GM23248 (cell line): Measurements from ENCODE around the gene TNIP1. TPM values are rescaled to one million over a fixed set of nuclear protein-coding genes. Genes with fewer than 3 reads are reported as not detected.

Experiments
- DNase-seq: peaks from one replicate; pipeline ENCODE4 v3.0.0-alpha.2; 2015
- H2AFZ ChIP-seq: fragments of 200-600 bp; sonication (generic); 2 replicates; pipeline ENCODE4 v1.6.1; 2016; ENCODE audit warnings: antibody characterized with exemption
- H3F3A ChIP-seq: fragments of 200-600 bp; sonication (generic); 2 replicates; pipeline ENCODE4 v1.6.1; 2016; ENCODE audit warnings: mild to moderate bottlenecking, antibody characterized with exemption, mixed run types; ENCODE audit not compliant: insufficient read depth
- H3K27ac ChIP-seq: fragments of 200-600 bp; sonication (generic); 2 replicates; pipeline ENCODE4 v1.5.1; 2016; ENCODE audit warnings: mild to moderate bottlenecking
- H3K27me3 ChIP-seq: fragments of 200-600 bp; sonication (generic); replicated peaks from 2 replicates; pipeline ENCODE4 v1.6.1; 2016; ENCODE audit warnings: mild to moderate bottlenecking; ENCODE audit not compliant: insufficient read depth
- H3K36me3 ChIP-seq: fragments of 200-600 bp; sonication (generic); 2 replicates; pipeline ENCODE4 v1.6.1; 2016; ENCODE audit warnings: low read depth, mild to moderate bottlenecking
- H3K4me1 ChIP-seq: fragments of 200-600 bp; sonication (generic); 2 replicates; pipeline ENCODE4 v1.6.1; 2016; ENCODE audit warnings: mild to moderate bottlenecking; ENCODE audit not compliant: insufficient read depth
- H3K4me2 ChIP-seq: fragments of 200-600 bp; sonication (generic); one replicate; pipeline ENCODE4 v1.6.1; 2016; ENCODE audit warnings: mild to moderate bottlenecking; ENCODE audit not compliant: unreplicated experiment
- H3K4me3 ChIP-seq: fragments of 200-600 bp; sonication (generic); 2 replicates; pipeline ENCODE4 v1.5.1; 2016; ENCODE audit warnings: mild to moderate bottlenecking
- H3K79me2 ChIP-seq: fragments of 200-600 bp; sonication (generic); 2 replicates; pipeline ENCODE4 v1.6.1; 2016; ENCODE audit warnings: mild to moderate bottlenecking; ENCODE audit not compliant: insufficient read depth
- H3K9ac ChIP-seq: fragments of 200-600 bp; sonication (generic); 2 replicates; pipeline ENCODE4 v1.6.1; 2016; ENCODE audit warnings: mild to moderate bottlenecking
- H3K9me2 ChIP-seq: fragments of 200-600 bp; sonication (generic); 2 replicates; pipeline ENCODE4 v1.6.1; 2016; ENCODE audit warnings: mixed run types, mild to moderate bottlenecking, moderate library complexity; ENCODE audit not compliant: insufficient read depth
- H3K9me3 ChIP-seq: fragments of 200-600 bp; sonication (generic); one replicate; pipeline ENCODE4 v1.6.1; 2017; ENCODE audit warnings: low read depth
- H4K20me1 ChIP-seq: fragments of 200-600 bp; sonication (generic); 2 replicates; pipeline ENCODE4 v1.6.0; 2016; ENCODE audit not compliant: insufficient read depth
- EZH2 ChIP-seq: fragments of 200-600 bp; sonication (generic); IDR thresholded peaks from 2 replicates; pipeline ENCODE4 v1.6.1; 2018; ENCODE audit warnings: antibody characterized with exemption, mild to moderate bottlenecking; ENCODE audit not compliant: insufficient read depth, poor library complexity, severe bottlenecking
- EZH2phosphoT487 ChIP-seq: fragments of 200-600 bp; sonication (generic); IDR thresholded peaks from 2 replicates; pipeline ENCODE4 v1.6.1; 2018; ENCODE audit warnings: antibody characterized with exemption, moderate library complexity, mild to moderate bottlenecking, low read depth; ENCODE audit not compliant: insufficient read depth
- WGBS, 2 experiments: methylation state at CpG; one replicate each; pipeline ENCODE4 v1.1.6; 2015 to 2017; ENCODE audit warnings: low lambda C conversion rate in 2 of 2, low coverage in 1 of 2; ENCODE audit errors: missing lambda C conversion rate in 2 of 2; 5-methylcytosine and 5-hydroxymethylcytosine counted together
- in situ Hi-C: fragments of 300-500 bp; cut with MboI; formaldehyde crosslinking; loops from 2 replicates; pipeline ENCODE4 v1.15.0; 2020
- polyA plus RNA-seq: library from polyadenylated mRNA; unstranded; fragments of >200 nt; fragmentation: Nextera tagmentation; extraction: Ambion mirVana; gene quantifications from 2 replicates; pipeline ENCODE4 v1.2.1, GENCODE V29; 2016
- total RNA-seq: library from RNA; depleted of rRNA; stranded (reverse); fragments of >200 nt; shearing (Covaris generic); gene quantifications from 2 replicates; pipeline ENCODE4 v1.2.3, GENCODE V29; 2014

Gene TNIP1
- total and polyA plus RNA-seq, 2 experiments from 2014 or later = 43.2 to 88.8 TPM

DNA sequence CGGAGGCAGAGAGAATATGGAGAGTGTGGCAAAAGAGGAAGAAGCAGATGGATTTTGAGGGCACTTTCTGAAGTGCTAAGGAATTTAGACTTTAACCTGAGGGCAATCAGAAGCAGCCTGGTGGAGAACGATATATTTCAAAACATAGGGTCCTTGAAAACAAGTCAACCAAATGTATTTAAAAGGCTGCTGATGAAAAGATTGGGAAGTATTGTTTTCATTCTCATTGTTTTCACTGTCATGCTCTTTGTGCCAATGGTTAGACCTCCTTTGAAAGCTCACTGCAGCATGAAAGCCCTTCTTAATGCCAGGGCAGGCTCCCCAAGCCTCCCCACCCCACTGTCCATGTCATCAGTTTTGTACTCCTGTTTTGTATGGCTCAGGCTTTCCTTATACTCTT is 62.9 kb downstream of the TNIP1 start:
- H3K27ac ChIP-seq = no peak overlapping the region
- no peak overlapping the region for H2AFZ ChIP-seq
- H3K4me2 ChIP-seq = no peak overlapping the region
- no peaks in the 10 kb centered on the region; the same call in 1 of the 2 replicates for H3F3A ChIP-seq
- H3K79me2 ChIP-seq = no peaks in the 10 kb centered on the region
- in situ Hi-C loops = no loop called here
- 91 to 96% methylated on average over 2 of the region's 2 CpGs for WGBS, 2 experiments
- no peaks in the 10 kb centered on the region for H3K36me3 ChIP-seq
- H3K9me2 ChIP-seq = no peaks in the 10 kb centered on the region
- H3K9ac ChIP-seq = no peak overlapping the region
- H3K9me3 ChIP-seq = no peaks in the 10 kb centered on the region
- no peak for TF ChIP-seq EZH2phosphoT487
- no peak for TF ChIP-seq EZH2
- no peaks in the 10 kb centered on the region for H4K20me1 ChIP-seq
- no peaks in the 10 kb centered on the region for H3K4me1 ChIP-seq
- H3K27me3 ChIP-seq = no peaks in the 10 kb centered on the region
- H3K4me3 ChIP-seq = no peak overlapping the region
- DNase-seq = no peak

GRCh38 chr5:151016700-151017099 is 64.1 kb downstream of the TNIP1 start:
- H3K9me2 ChIP-seq = no peaks in the 10 kb centered on the region
- H2AFZ ChIP-seq = no peak overlapping the region
- H3K4me1 ChIP-seq = no peaks in the 10 kb centered on the region
- H3F3A ChIP-seq = no peaks in the 10 kb centered on the region; the same call in 1 of the 2 replicates
- no peak for DNase-seq
- no peak overlapping the region for H3K4me3 ChIP-seq
- in situ Hi-C loops = no loop called here
- no peak overlapping the region for H3K9ac ChIP-seq
- 14 to 22% methylated on average over 5 of the region's 5 CpGs for WGBS, 2 experiments
- no peak overlapping the region for H3K27ac ChIP-seq
- no peaks in the 10 kb centered on the region for H3K27me3 ChIP-seq
- no peaks in the 10 kb centered on the region for H3K9me3 ChIP-seq
- no peak overlapping the region for H3K4me2 ChIP-seq
- TF ChIP-seq EZH2 (no peak), EZH2phosphoT487 (no peak)
- no peaks in the 10 kb centered on the region for H3K79me2 ChIP-seq
- H3K36me3 ChIP-seq = no peaks in the 10 kb centered on the region
- no peaks in the 10 kb centered on the region for H4K20me1 ChIP-seq

DNA sequence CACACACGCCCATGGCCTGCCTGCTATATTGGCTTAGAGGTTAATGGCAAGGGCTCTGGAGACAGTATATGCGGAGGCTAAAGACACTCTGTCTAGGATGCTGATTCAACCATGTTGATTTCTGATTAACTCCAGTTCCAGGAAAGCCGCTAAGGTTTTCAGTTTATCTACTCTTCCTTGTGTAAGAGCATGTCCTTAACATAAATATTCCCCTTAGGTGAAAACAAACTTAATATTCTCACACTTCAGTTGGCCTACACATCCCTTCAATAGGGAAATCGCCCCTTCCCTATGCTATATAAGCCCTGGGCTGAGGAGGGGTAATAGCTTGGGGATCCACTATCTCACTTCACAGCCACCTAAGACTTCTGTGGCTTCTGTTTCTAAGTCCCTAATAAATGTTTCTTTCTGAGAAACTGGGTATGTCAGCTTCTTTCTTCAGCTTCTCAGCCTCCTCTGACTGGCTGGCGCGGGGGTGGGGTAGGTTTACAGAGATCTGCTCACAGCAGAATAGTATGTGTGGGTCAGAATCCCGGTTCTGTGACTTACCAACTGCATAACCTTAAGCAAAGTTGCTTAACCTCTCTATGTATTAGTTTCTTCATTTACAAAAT is 64.8 kb downstream of the TNIP1 start:
- no peak overlapping the region for H3K4me2 ChIP-seq
- H3K79me2 ChIP-seq = no peaks in the 10 kb centered on the region
- no peak overlapping the region for H3K4me3 ChIP-seq
- peaks cover 3% of the 10 kb centered on the region; the same call in 1 of the 2 replicates for H3K27me3 ChIP-seq
- no peak overlapping the region for H3K9ac ChIP-seq
- TF ChIP-seq EZH2phosphoT487 (no peak), EZH2 (no peak)
- in situ Hi-C loops = no loop called here
- H2AFZ ChIP-seq = no peak overlapping the region
- H3K36me3 ChIP-seq = no peaks in the 10 kb centered on the region
- no peak for DNase-seq
- no peaks in the 10 kb centered on the region for H4K20me1 ChIP-seq
- H3F3A ChIP-seq = no peaks in the 10 kb centered on the region; the same call in 1 of the 2 replicates
- no peaks in the 10 kb centered on the region for H3K9me2 ChIP-seq
- no peak overlapping the region for H3K27ac ChIP-seq
- H3K4me1 ChIP-seq = no peaks in the 10 kb centered on the region
- 92 to 94% methylated on average over 7 of the region's 7 CpGs for WGBS, 2 experiments
- no peaks in the 10 kb centered on the region for H3K9me3 ChIP-seq

DNA sequence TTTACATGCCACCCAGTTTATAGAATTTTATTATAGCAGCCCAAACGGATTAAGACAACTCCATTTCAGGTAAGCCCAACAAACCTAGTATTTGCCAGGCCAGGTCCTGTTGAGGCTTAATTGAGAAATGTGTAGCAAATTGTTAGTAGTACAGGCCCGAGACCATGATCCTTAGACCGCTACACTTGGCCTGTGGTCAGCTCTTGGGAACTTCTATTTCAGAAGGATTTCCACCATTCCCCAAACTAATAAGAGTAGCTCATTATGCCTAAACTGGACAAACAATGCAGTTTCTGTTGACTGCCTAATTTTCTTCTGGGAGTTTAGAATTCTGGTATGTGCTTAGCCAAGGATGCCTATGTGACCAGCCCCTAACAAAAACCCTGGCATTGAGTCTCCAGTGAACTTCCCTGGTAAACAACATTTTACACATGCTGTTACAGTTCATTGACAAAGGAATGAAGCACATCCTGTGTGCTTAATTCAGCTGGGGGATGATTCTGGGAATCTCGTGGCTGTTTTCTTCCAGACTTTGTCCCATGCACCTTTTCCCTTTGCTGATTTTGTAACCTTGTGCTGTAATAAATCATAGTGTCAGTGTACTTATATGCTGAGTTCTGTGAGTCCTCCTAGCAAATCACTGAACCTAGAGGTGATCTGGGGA is 66.0 kb downstream of the TNIP1 start:
- Histone ChIP-seq H3K36me3 (no peaks in the 10 kb centered on the region), H3K9me3 (no peaks in the 10 kb centered on the region), H3K4me2 (no peak overlapping the region), H4K20me1 (no peaks in the 10 kb centered on the region), H3F3A (no peaks in the 10 kb centered on the region; the same call in 1 of the 2 replicates), H3K27ac (no peak overlapping the region), H3K27me3 (peaks cover 4% of the 10 kb centered on the region; the same call in 1 of the 2 replicates), H3K9ac (no peak overlapping the region), H3K79me2 (no peaks in the 10 kb centered on the region), H3K4me1 (no peaks in the 10 kb centered on the region), H3K4me3 (no peak overlapping the region), H3K9me2 (no peaks in the 10 kb centered on the region), H2AFZ (no peak overlapping the region)
- no peak for DNase-seq
- TF ChIP-seq EZH2 = no peak
- TF ChIP-seq EZH2phosphoT487 = no peak
- 87 to 88% methylated on average over 4 of the region's 4 CpGs for WGBS, 2 experiments
- in situ Hi-C loops = no loop called here
